Rectal smooth muscle tissue (tissue), 1 donor: ENCODE data around the gene MED16.

Experiments used
- H3K27ac ChIP-seq: one replicate; pipeline ENCODE4 v1.7.0; 2013; ENCODE audit warnings: low read depth, low read length, inconsistent platforms
- H3K27me3 ChIP-seq: one replicate; pipeline ENCODE4 v1.7.0; 2013; ENCODE audit warnings: low read length; ENCODE audit not compliant: control insufficient read depth, insufficient read depth
- H3K36me3 ChIP-seq: one replicate; pipeline ENCODE4 v1.7.0; 2013; ENCODE audit warnings: low read length; ENCODE audit not compliant: control insufficient read depth, insufficient read depth
- H3K4me1 ChIP-seq: one replicate; pipeline ENCODE4 v1.7.0; 2013; ENCODE audit warnings: low read length; ENCODE audit not compliant: control insufficient read depth, insufficient read depth
- H3K4me3 ChIP-seq: one replicate; pipeline ENCODE4 v1.7.0; 2013; ENCODE audit warnings: low read length
- H3K9ac ChIP-seq: one replicate; pipeline ENCODE4 v1.7.0; 2013; ENCODE audit warnings: low read length

The MED16 gene

DNA sequence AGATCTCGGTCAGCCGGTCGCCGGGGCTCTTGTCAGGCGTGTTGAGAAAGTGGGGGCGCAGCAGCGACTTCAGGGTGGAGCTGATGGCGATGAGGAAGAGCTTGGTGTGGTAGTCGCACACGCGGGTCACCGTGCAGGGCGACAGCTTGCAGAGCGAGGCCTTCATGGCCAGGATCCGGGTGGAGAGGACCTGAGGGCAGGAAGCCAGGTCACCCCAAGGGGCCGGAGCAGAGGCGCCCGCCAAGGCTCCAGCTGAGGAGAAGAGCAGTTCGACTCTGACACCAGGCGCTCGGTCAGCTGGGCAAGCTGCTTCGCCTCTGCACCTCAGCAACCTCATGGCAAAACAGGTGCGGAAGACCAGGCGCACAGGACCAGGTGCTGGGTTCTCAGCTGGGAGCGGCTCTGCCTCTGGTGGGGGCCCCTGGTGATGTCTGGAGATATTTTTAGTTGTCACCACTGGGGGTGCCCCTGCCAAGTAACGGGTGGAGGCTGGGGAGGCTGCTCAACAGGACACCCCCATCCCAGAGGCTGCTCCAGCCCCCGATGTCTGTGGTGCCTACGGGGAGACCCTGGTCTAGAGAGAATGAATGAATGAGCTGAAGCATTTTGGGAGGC, 17.6 kb downstream of the MED16 start:
- H3K27me3 ChIP-seq = no peaks in the 10 kb centered on the region
- no peak overlapping the region for H3K9ac ChIP-seq
- H3K4me3 ChIP-seq = no peak overlapping the region
- peaks cover 15% of the 10 kb centered on the region for H3K36me3 ChIP-seq
- no peak overlapping the region for H3K27ac ChIP-seq
- H3K4me1 ChIP-seq = peaks cover 9% of the 10 kb centered on the region

DNA sequence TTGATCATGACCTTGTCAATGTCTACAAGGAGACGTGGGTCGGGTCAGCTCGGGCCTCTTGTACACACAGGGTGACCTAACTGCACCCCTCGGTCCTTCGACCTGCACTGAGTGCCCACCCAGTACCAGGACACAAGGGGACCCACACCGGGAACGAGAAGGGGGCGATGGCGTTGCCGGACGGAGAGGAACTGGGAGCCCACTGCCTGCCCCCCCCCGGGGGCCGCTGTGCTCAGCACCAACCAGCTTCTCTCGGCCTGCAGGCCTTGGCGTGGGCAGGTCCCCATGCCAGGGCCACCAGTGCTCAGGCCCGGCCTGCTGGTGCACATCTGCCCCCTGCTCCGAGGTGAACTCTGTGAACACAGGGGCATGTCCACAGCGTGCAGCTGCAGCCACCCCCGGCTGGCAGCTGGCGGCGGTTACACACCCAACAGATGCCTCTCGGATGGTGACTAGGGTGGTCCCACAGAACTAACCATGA, 19.4 kb downstream of the MED16 start:
- Histone ChIP-seq H3K27ac (no peak overlapping the region), H3K27me3 (no peaks in the 10 kb centered on the region), H3K4me3 (no peak overlapping the region), H3K36me3 (peaks cover 11% of the 10 kb centered on the region), H3K4me1 (peaks cover 15% of the 10 kb centered on the region), H3K9ac (no peak overlapping the region)

DNA sequence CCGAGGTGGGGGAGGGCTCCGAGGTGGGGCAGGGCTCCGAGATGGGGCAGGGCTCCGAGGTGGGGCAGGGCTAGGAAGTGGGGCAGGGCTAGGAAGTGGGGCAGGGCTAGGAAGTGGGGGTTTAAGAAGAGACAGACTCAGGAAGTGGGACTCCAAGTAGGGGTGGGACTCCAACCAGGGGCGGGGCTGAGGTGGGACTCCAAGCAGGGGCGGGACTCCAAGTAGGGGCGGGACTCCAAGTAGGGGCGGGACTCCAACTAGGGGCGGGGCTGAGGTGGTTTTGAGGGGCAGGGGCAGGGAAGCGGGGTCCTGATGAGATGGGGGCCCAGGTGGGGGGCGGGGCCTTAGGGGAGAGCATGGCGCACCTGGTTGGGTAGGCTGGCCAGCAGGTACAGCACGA, 19.9 kb downstream of the MED16 start:
- Histone ChIP-seq H3K9ac (no peak overlapping the region), H3K36me3 (peaks cover 11% of the 10 kb centered on the region), H3K4me1 (peaks cover 18% of the 10 kb centered on the region), H3K27ac (no peak overlapping the region), H3K27me3 (no peaks in the 10 kb centered on the region), H3K4me3 (no peak overlapping the region)

DNA sequence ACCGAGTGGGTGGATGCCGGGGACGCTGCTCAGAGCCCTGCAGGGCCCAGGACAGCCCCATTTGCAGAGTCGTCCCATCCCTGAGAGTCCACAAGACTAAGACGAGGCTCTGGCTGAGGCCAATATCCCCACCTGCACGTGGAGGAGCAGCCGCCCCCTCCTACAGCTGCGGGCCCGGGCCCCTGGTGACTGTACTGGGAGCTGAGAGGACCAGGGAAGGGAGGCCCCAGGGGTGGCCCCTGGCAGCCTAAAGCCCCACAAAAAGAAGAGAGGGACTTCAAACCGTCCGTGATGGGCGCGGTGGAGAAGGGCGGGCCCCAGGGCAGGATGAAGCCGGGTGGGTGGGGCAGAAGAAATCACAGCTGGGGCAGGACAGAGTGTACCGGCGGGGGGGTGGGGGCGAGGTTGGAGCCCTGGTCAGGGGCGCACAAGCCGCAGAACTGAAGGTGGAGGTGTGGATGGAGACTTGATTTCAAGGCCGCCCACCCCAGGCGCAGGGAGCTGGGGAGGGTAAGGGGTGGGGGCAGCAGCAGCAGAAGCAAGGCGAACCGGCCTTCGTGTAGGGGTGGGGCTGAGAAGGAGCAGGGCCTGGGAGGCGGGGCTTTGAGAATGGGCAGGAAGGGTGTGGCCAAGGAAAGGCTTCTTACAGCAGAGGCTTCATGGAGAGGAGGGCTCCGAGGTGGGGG, 20.6 kb downstream of the MED16 start:
- Histone ChIP-seq H3K9ac (peak overlapping the region; percentile 30), H3K27me3 (no peaks in the 10 kb centered on the region), H3K27ac (peak overlapping the region; percentile 91), H3K4me1 (peaks cover 18% of the 10 kb centered on the region), H3K4me3 (peak overlapping the region; percentile 32), H3K36me3 (peaks cover 12% of the 10 kb centered on the region)

DNA sequence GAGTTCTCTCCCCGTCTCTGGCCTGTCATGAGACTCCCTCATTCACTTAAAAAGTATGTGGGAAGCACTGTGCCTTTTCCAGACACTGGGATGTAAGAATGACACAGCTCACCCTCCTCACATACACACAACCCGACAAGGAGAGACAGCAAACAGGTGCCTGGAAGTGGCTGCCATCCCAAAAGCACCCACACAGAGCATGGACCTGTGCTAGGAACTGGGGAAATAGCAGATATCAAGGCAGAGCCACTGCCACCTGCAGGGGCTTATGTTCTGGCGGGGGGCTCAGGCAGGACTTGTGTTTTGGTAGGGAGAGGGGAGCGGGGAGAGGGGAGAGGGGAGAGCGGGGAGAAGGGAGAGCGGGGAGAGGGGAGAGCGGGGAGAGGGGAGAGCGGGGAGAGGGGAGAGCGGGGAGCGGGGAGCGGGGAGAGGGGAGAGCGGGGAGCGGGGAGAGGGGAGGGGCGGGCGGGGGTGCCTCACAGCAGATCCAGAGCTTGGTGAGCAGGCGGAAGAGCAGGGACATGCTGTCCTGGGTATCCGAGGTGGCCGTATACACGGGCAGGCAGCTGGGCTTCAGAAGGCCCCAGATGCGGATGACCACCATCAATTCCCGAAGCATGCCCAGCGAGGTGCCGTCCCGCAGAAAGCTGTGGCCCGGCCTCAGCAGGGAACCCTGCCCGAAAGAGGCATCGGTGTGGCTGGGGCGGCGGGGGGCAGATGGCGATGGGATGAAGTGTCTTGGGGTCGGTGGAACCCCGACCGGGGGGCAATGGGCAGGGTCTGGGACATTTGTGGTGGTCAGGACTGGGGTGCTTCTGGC, 21.3 kb downstream of the MED16 start:
- H3K4me3 ChIP-seq = peak overlapping the region; percentile 32
- H3K9ac ChIP-seq = peak overlapping the region; percentile 30
- peak overlapping the region; percentile 91 for H3K27ac ChIP-seq
- peaks cover 10% of the 10 kb centered on the region for H3K36me3 ChIP-seq
- no peaks in the 10 kb centered on the region for H3K27me3 ChIP-seq
- peaks cover 18% of the 10 kb centered on the region for H3K4me1 ChIP-seq

DNA sequence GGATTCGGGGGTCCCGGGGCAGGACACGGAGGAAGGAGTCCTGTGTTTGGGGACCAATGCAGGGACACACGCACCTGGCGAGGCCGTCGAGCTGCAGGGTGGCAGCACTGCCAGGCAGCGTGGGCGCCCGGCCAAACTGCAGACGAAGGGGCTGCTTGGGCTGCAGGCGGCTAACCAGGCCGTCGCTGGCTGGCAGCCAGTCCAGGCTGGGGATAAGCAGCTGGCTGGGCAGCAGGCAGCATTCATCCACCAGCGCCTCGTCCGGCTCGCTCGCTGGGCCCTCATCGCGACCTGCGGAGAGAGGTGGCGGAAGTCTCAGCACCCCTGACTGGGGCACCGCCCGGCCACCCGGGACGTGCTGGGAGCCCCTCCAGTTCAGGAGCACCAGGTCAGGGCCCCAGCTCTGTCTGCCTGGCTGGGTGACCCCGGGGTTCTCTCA, 22.0 kb downstream of the MED16 start:
- Histone ChIP-seq H3K4me1 (peaks cover 18% of the 10 kb centered on the region), H3K27me3 (no peaks in the 10 kb centered on the region), H3K27ac (peak overlapping the region; percentile 91), H3K9ac (no peak overlapping the region), H3K36me3 (peaks cover 8% of the 10 kb centered on the region), H3K4me3 (no peak overlapping the region)

DNA sequence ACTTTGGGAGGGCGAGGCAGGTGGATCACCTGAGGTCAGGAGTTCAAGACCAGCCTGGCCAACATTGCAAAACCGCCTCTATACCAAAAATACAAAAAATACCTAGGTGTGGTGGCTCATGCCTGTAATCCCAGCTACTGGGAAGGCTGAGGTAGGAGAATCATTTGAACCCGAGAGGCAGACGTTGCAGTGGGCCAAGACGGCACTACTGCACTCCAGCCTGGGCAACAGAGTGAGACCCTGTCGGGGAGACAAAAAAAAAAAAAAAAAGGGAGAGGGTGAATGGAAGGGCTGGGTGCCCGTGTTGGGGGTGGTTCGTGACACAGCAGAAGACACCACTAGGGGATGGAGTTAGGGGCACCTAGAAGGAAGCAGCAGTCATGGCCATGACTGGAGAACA, 22.7 kb downstream of the MED16 start:
- Histone ChIP-seq H3K27me3 (no peaks in the 10 kb centered on the region), H3K27ac (peak overlapping the region; percentile 91), H3K4me3 (no peak overlapping the region), H3K36me3 (peaks cover 5% of the 10 kb centered on the region), H3K9ac (no peak overlapping the region), H3K4me1 (peaks cover 18% of the 10 kb centered on the region)

DNA sequence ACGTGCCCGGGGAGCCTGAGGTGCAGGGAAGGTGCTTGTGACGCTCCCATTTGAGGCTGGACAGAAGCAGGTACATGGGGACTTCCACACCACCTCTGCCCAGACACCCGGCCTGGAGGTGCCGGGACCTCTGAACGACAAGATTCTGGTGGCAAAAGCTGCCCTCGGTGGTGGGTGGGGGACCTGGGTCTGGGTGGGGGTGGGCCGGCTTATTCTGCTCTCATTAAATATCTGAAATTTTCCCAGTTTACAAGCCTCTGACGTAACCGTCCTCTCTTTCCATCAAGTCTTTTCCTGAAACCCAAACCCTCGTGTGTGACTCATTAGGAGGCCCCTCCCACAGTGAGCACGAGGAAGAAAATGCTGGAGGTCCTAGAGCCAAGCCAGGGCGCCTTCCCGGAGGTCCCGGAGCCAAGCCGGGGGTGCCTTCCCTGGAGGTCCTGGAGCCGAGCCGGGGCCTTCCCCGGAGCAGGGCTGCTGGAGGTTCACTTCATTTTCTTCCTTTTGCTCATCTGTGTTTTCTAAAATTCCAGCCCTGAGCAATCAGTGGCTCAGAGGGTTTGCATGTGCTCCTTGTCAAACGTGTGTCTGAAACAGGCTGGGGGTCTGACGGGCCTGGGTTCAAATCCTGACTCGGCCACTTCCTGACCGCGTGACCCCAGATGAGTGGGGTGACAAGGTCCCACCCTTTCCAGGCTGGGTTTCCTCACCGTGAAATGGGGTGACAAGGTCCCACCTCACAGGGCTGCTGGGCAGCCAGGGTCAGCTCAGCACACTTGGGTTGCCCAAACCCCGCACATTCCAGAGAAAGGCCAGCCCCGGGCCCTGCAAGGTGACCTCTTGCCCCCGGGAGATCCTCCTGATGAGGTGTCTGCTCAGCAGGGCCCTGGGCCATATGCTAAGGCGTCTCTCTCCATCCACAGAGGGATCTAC, 23.5 kb downstream of the MED16 start:
- Histone ChIP-seq H3K36me3 (peaks cover 3% of the 10 kb centered on the region), H3K9ac (no peak overlapping the region), H3K27me3 (no peaks in the 10 kb centered on the region), H3K4me1 (peaks cover 18% of the 10 kb centered on the region), H3K4me3 (no peak overlapping the region), H3K27ac (peak overlapping the region; percentile 91)

DNA sequence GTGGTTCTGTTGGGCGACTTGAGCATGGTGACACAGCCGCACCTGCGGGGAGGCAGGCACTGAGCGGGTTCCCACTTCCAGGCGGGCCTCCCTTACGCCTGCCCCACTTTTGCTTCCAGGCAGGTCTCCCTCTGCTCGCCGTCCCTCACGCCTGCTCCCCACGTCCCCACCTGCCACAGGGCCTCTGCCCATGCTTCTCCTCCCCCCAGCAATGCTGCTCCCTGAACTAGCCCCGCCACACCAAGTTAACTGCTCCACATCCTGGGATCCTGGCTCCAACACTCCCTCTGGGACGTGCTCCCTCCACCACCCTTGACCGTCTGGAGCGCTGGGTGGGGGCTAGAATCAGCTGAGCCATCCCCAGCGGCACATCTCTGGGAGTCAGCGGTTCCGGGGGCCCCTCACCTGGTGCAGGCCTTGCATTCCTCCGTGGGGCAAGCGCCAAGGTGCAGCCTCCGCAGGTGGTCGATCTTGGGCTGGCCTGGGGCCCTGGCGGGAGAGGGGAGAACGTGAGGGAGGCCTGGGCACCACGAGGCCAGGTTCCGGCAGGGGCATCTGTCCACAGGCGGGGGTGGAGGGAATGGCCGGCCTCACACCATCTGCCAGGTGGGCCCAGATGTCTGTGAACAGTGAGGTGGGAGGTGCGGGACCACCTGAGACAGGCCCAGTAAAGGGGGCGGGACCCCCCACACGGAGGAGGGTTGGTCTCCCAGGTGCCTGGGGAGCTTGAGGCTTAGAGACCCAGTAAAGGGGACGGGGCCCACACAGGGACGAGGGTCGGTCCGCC, 24.3 kb downstream of the MED16 start:
- no peak overlapping the region for H3K4me3 ChIP-seq
- H3K9ac ChIP-seq = no peak overlapping the region
- peaks cover 2% of the 10 kb centered on the region for H3K36me3 ChIP-seq
- H3K27me3 ChIP-seq = no peaks in the 10 kb centered on the region
- H3K27ac ChIP-seq = peak overlapping the region; percentile 91
- peaks cover 22% of the 10 kb centered on the region for H3K4me1 ChIP-seq

DNA sequence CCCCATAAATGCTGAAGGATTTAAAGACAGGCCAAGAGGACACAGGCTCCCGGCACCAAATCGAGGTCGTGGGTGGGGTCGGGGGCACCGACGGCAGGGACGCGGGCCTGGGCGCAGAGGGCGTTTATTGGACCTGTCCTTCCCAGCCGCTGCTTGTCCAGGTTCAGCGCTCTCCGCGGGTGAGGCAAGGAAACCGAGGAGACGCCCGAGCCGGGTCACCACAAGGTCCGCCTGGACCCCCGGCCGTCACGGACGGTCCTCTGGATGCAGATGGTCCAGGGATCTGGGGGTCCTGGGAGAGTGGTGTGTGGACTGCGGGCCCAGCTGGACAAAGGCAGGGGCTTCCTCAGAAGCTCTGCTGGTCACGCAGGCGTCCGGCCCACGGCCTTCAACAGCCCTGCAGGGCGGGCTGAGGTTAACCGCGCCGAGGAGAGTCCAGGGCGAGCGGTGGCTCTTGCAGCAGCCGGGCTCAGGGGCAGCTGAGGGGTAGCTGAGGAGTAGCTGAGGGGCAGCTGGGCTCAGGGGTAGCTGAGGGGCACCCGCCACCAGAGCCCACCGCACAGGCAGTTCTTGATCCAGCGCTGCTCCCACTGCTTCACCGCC, 25.0 kb downstream of the MED16 start:
- Histone ChIP-seq H3K27ac (peak overlapping the region; percentile 91), H3K4me3 (no peak overlapping the region), H3K4me1 (peaks cover 22% of the 10 kb centered on the region), H3K36me3 (peaks cover 2% of the 10 kb centered on the region), H3K9ac (no peak overlapping the region), H3K27me3 (no peaks in the 10 kb centered on the region)

DNA sequence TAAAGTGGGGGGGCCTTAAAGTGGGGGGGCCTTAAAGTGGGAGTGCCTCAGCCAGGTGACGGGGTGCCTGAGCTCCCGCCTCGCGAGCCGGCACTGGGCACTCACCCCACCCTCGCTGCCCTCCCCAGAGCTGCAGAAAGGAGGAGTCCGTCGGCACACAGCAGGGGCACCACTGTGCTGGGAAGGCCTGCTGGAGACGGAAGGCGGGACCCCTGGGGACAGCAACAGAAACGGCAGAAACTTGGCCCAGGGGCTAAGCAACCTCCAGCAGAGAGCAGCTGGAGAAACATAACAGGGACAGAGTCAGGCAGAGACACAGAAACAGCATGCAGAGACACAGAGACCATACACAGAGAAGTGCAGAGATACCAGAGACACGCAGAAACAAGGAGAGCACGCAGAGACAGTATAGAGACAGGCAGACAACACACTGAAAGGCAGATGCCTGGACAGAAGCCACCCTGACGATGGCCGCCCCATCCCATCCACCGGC, 25.6 kb downstream of the MED16 start:
- no peak overlapping the region for H3K27ac ChIP-seq
- peaks cover 22% of the 10 kb centered on the region for H3K4me1 ChIP-seq
- H3K36me3 ChIP-seq = peaks cover 2% of the 10 kb centered on the region
- H3K9ac ChIP-seq = no peak overlapping the region
- H3K4me3 ChIP-seq = no peak overlapping the region
- no peaks in the 10 kb centered on the region for H3K27me3 ChIP-seq
